Brain microvascular endothelial cell (primary cell): ENCODE results near the gene C1orf115.

Experiments used
- DNase-seq: peaks from one replicate; pipeline ENCODE4 v3.0.0-alpha.2; 2020
- H3K27ac ChIP-seq: fragments of 250-450 bp; sonication (Bioruptor Pico); 2 replicates; pipeline ENCODE4 v1.5.1; 2020; ENCODE audit warnings: mild to moderate bottlenecking, moderate library complexity
- H3K27me3 ChIP-seq: fragments of 250-450 bp; sonication (Bioruptor Pico); replicated peaks from 2 replicates; pipeline ENCODE4 v1.5.1; 2020; ENCODE audit warnings: mild to moderate bottlenecking
- H3K36me3 ChIP-seq: fragments of 250-450 bp; sonication (Bioruptor Pico); replicated peaks from 2 replicates; pipeline ENCODE4 v1.5.1; 2020; ENCODE audit warnings: mild to moderate bottlenecking
- H3K4me3 ChIP-seq: 2 replicates; pipeline ENCODE4 v1.5.1; 2011; ENCODE audit warnings: low read depth, mild to moderate bottlenecking, control low read depth, low read length, moderate library complexity
- in situ Hi-C: cut with HindIII; loops from 2 replicates; pipeline ENCODE4 v1.10.0; 2017; ENCODE audit warnings: low sequenced_read_pairs, low pct_ligation_motif_present
- TF ChIP-seq, protein P1 (sequence below): IDR thresholded peaks from 2 replicates; pipeline ENCODE4 v1.5.1; 2011; ENCODE audit warnings: low read depth, mild to moderate bottlenecking, moderate library complexity, low read length, control low read depth, inconsistent platforms; ENCODE audit errors: missing control alignments

The C1orf115 gene

GRCh38 chr1:220701974-220702373, 11.8 kb downstream of the C1orf115 start:
- no peaks in the 10 kb centered on the region for H3K27me3 ChIP-seq

DNA sequence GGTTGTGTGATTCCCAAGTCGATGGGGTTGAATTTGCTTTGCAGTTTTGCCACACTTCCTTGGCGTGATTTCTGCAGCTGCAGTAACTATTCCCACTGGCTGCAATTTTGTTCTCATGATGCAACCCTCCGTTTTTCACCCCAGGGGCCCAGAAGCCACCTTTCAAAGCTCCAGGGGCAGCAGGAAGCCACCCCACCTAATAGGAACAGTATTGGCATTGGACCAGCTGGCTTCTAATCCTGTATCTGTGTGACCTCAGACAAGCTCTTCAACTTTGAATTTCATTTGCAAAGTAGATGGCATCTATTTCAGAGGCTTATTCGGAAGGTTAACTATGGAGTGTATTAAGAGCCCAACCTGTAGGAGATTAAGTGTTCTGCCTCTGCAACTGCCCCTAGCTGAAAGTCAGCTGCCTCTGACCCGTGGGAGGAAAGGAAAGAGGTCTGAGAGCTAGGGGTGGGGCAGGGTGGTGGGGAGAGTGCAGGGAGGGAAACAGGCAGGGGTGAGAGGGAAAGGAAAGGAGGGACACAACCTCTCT, 12.6 kb downstream of the C1orf115 start:
- TF ChIP-seq, protein P1, sequence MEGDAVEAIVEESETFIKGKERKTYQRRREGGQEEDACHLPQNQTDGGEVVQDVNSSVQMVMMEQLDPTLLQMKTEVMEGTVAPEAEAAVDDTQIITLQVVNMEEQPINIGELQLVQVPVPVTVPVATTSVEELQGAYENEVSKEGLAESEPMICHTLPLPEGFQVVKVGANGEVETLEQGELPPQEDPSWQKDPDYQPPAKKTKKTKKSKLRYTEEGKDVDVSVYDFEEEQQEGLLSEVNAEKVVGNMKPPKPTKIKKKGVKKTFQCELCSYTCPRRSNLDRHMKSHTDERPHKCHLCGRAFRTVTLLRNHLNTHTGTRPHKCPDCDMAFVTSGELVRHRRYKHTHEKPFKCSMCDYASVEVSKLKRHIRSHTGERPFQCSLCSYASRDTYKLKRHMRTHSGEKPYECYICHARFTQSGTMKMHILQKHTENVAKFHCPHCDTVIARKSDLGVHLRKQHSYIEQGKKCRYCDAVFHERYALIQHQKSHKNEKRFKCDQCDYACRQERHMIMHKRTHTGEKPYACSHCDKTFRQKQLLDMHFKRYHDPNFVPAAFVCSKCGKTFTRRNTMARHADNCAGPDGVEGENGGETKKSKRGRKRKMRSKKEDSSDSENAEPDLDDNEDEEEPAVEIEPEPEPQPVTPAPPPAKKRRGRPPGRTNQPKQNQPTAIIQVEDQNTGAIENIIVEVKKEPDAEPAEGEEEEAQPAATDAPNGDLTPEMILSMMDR, result no peak
- Histone ChIP-seq H3K27ac (no peak overlapping the region), H3K4me3 (no peak overlapping the region), H3K36me3 (no peaks in the 10 kb centered on the region), H3K27me3 (no peaks in the 10 kb centered on the region)
- no peak for DNase-seq
- in situ Hi-C loops, result no loop called here

More at GRCh38 chr1:220701974-220702373, 11.8 kb downstream of the C1orf115 start:
- in situ Hi-C loops, result no loop called here
- Histone ChIP-seq H3K27ac (no peak overlapping the region), H3K4me3 (no peak overlapping the region), H3K36me3 (no peaks in the 10 kb centered on the region)
- DNase-seq, result no peak
- TF ChIP-seq, protein P1, result no peak

DNA sequence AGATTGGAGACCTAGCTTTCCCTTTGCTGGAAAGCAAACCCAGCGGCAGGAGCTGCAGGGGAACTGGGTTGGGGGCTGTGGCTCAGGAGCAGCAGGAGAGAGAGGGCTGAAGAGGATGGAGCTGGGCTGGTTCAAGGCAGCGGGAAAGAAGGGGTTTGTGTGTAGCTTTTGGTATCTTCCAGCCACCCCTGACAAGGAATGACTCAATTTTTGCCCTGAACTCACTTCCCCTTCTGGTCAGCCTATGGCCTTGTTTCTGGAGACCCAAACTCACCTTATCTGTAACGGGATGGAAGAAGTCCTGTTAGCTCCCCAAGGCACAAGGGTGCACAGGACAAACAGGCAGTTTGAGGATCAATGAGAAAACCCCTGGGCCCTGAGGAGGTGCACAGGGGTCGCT, 13.1 kb downstream of the C1orf115 start:
- TF ChIP-seq, protein P1, result no peak
- Histone ChIP-seq H3K27me3 (no peaks in the 10 kb centered on the region), H3K4me3 (no peak overlapping the region), H3K27ac (no peak overlapping the region), H3K36me3 (no peaks in the 10 kb centered on the region)
- in situ Hi-C loops, result no loop called here
- DNase-seq, result no peak

DNA sequence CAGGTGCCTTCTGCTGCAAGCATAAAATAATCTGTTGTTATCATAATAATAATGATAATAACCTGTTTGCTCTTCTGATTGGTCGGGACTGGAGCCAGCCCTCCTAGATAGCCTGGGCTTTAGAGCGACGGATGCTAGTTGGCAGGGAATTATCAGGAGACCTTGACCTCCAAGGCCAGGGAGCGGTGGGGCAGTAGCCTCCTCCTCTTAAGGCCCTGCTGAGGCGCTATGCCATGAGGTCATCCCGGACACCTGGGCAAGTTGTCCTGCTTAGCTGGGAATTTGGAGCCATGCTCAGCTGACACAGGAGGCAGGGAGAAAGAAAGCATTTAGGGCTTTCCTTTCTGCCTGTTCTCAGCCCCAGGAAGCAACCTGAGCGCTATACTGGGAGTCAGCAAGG, 15.6 kb downstream of the C1orf115 start:
- in situ Hi-C loops, result no loop called here
- Histone ChIP-seq H3K27ac (no peak overlapping the region), H3K4me3 (no peak overlapping the region), H3K36me3 (no peaks in the 10 kb centered on the region), H3K27me3 (no peaks in the 10 kb centered on the region)
- TF ChIP-seq, protein P1, result no peak
- DNase-seq, result no peak

DNA sequence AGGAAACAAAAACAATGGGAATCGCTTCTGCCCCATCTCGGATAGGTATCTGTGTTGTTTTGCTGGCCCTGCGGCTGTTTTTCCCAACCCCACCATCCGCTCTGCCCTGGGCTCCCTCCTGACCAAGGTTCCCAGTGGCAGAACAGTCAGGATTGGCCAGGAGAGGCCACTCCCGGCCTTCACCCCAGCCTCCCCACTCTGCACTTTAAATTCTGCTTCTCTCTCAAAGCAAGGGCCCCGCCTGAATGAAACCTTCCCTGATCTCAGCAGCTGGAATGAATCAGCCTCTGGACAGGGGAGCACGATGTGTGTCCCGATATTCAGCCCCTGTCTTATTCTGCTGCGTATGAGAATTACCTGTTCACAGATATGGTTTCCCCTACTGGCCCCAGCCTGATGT, 16.3 kb downstream of the C1orf115 start:
- Histone ChIP-seq H3K36me3 (no peaks in the 10 kb centered on the region), H3K27me3 (no peaks in the 10 kb centered on the region), H3K4me3 (no peak overlapping the region), H3K27ac (no peak overlapping the region)
- in situ Hi-C loops, result no loop called here
- no peak for DNase-seq
- TF ChIP-seq, protein P1, result no peak

DNA sequence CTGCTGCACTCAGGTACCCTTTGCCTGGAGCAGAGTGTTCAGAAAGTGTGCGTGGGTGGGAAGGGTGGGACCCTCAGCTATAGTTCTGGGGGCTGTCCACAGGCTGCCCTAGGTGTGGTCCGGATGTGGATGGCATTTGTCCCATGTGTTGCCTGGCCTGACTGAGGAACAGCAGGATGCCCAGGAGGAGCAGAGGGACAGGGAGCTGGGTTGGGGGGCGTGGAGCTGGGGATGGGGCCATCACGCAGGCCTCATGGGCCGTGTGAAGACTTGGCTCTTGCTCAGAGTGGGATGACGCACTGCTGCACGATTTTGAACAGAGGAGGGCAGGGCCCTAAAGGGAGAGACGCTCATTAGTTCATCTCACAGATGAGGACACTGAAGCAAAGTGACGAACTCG, 17.0 kb downstream of the C1orf115 start:
- TF ChIP-seq, protein P1, result no peak
- H3K27me3 ChIP-seq, result no peaks in the 10 kb centered on the region
- H3K4me3 ChIP-seq, result no peak overlapping the region
- H3K36me3 ChIP-seq, result no peaks in the 10 kb centered on the region
- in situ Hi-C loops, result no loop called here
- no peak overlapping the region for H3K27ac ChIP-seq
- no peak for DNase-seq
